ENCODE results near the gene COL4A1. TPM values are rescaled to one million over a fixed set of nuclear protein-coding genes. Genes with fewer than 3 reads are reported as not detected.
A peak's percentile ranks its signal among the peaks of the same experiment; 100 is the strongest.
"Not testable (repeated sequence)": the region's sequence is repeated elsewhere in the genome, so short reads cannot be mapped to it uniquely, and the experiment has no call there.

COL4A1 gene
- total RNA-seq, 1 experiment from 2014 or later: 0.10 TPM

DNA sequence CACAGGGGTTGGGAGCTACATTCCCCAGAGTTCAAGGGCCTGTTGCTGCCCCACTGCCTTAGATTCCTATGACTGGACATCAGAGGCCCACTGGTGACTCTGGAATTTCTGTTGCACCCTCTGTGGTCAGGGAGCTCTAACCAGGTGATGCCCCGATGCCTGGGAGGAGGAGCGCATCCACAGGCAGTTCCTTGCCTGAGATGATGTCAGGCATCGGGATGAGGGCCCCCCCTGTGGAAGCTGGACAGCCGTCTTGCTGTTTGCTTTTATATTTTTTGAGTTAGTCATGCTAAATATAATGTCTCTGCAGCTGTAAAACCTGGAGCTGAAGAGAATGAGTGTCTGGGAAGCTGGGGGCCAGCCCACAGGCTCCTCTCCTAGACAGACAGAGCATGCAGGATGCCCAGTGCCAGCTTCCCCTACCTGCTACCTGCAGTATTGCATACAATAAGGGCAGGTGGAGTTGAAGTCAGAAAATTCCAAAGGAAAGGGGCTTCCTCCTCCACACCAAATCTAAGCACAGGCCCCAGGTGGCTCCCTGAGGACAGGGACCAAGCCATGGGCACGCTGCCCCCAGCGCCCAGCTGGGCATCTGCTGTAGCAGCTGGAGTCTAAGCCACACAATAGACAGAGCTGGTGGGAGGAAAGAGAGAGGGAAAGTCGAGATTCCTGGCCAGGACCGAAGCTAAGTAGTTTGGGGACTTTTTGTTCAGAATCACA, 16.4 kb upstream of the COL4A1 start:
- DNase-seq (ENCODE audit: low spot score): no peak

DNA sequence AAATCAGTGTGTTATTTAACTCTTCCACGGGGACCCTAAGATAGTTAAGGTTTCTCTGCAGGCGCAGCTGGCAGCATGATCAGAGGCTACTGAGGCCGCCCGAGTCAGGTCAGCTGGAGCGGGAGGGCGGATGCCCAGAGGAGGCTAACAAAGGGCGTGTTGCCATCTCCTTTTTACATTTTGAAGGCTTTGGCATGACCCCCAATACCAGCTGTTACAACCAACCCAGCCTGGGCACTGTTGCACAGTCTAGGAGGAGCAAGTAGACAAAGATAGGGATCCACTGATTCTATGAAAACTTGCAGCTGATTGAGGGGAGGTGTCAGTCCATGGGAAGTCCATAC, 15.8 kb upstream of the COL4A1 start:
- DNase-seq (ENCODE audit: low spot score): no peak

DNA sequence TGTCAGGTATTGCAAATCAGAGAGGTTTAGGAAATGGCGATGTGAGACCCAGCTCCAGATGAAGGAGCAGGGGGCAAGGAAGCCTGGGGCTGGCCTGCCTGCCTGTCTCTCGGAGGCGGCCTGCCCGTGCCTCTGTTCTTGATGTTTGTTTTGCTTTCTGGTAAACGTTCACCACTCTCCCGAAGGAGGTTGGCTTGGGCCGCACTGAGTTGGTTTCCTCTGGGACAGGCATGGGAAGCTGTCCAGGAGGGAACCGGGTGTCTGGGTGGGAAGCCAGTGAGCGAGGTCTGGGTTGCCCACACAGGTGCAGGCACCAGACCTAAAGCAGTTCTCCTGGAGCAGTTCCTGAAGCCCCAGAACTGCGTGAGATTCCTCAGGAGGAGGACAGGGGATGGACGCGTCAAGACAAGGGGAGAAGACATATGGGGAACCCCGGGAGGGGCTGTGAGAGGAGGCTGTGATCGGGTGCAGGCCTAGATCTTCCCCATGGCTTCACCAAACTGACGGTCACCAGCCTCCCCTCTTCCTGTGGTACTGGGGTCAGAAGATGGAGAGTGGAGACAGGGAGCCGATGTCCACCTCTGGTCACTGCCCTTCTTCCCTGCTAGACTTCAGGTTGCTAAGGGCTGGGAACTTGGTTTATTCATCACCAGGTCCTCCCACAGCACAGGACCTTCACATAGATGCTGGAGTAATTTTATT, 15.3 kb upstream of the COL4A1 start:
- no peak for DNase-seq (ENCODE audit: low spot score)

DNA sequence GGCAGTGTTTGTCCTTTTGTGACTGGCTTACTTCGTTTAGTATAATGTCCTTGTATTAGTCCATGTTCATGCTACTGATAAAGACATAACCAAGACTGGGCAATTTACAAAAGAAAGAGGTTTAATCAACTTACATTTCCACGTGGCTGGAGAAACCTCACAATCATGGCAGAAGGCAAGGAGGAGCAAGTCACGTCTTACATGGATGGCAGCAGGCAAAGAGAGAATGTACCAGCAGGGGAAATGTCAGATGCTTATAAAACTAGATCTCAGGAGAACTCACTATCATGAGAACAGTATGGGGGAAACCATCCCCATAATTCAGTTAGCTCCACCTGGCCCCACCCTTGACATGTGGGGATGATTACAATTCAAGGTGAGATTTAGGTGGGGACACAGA, 14.6 kb upstream of the COL4A1 start:
- DNase-seq (ENCODE audit: low spot score): not testable (repeated sequence)

DNA sequence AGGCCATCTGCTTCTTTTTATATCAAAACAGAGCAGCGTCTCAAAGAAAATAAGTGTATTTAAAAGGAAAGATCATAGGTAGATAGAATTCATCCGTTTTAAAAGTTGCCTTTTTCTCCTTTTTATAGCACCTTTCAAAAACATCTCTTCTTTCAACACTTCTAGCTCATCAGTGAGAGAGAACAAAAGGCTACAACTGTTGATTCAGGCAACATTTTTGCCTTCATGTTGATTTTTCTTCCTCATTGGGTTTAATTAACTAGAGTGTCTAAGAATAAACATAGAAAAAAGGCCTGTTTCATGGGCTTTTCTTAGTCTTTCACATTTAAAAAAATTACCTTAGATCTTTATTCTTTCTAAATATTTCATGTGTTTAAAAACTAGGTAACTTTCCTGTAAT, 13.7 kb upstream of the COL4A1 start:
- DNase-seq (ENCODE audit: low spot score): no peak

DNA sequence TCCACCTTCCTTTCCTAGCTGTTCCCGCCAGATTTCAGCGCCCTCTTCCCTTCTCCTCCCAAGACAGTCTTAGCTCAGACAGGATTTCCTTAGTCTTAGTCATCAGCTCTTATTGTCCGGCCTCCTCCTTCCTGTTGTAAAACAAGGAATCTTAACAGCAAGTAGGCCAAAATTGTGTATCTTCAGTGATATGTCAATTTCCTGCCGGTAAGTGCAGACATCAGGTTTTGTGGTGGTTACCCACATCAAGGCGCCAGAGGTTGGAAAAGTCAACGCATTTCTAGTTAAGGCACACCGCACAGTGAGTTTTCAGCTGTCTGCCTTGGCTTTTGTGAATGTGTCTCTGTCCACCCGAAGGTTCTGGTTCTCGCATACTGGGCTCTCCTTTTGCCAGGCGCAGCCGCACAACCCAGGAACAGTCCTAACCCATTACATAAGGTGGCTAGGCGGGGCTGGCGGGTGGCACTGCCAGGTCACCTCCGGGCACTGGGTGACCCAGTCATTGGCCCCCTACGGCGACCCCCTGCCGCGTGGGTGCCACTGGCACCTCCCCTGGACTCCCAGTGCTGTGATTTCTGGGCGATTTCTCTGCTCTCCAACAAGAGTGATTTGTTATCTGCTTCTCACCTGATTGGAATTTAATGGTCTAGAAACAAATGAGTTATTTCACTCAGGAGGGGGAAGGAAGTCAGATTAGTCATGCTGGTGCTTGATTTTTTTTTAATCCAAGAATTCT, 13.0 kb upstream of the COL4A1 start:
- DNase-seq (ENCODE audit: low spot score): peak; percentile 61

DNA sequence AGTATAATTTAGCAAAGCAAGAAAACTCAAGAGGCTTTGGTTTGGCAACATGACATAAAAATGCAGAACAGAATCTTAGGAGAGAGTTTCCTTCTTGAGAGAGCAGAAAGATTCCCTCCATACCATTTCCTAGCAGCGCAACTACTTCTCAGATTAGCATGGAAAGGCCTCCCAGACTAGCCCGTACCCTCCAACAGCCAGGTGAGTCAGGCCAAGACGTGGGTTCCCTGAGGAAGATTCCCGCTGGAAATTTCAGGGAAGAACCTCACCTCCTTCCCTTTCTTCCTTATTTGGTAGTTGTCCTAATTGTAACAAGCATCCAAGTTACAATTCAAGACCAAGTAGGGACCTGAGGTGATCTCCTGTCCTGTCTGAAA, 12.4 kb upstream of the COL4A1 start:
- DNase-seq (ENCODE audit: low spot score): no peak

DNA sequence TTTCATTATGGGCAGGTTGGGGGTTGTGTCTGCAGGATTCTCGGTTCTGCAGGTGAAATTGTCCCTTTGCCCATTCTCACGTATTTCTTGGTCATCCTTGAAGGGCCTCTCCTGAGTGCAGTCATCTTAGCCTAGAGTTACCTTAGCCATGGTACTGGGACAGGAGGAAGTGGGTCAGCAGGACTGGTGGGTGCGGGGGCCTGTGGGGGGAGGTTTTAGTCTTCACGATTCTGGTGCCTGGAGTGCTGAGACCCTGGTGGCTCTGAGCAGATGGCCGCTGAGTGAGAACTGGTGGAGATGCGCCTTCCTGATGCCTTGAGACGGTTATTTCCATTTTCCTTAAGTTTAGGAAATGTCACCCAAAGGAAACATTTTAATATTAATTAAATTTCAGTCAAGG, 12.0 kb upstream of the COL4A1 start:
- no peak for DNase-seq (ENCODE audit: low spot score)

DNA sequence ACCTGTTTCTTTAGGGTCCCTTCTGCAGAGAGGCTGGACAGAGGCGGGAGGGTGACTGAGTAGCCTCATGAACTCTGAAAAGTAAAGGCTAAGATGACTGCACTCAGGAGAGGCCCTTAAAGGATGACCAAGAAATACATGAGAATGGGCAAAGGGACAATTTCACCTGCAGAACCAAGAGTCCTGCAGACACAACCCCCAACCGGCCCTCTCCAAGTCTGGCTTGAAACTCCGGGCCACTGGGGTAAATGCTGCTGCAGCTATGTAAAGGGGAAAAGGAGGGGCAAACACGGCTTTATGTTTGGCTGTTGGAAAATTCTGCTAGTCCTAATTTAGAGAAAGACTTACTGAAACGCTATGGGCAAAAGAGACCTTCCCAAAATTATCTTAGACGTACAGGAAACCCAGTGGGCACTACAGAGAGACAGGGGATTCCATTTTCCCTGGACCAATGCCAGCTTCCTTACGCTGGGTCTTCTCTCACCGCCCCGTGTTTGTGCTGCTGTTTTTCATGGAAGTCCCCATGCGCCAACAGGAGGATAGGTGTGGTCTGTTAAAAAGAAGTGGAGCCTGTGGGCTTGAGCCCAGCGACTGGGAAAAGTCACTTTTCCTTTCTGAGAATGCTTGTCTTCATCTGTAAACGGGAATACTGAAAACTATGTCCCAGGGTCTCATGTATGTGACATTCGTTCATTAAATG, 10.7 kb upstream of the COL4A1 start:
- DNase-seq (ENCODE audit: low spot score): no peak

DNA sequence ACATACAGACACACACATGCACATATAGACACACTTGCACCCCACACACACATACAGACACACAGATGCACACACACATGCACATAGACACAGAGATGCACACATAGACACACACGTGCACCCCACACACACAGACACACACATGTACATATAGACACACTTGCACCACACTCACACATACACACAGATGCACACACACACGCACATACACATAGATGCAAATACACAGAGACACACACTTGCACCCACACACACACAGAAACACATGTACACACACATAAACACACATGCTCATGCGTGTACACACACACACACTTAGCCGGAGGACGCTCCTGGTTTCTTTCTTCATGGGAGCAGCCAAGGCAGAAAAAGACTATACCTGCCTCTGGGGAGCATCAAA, 10.1 kb upstream of the COL4A1 start:
- no peak for DNase-seq (ENCODE audit: low spot score)

DNA sequence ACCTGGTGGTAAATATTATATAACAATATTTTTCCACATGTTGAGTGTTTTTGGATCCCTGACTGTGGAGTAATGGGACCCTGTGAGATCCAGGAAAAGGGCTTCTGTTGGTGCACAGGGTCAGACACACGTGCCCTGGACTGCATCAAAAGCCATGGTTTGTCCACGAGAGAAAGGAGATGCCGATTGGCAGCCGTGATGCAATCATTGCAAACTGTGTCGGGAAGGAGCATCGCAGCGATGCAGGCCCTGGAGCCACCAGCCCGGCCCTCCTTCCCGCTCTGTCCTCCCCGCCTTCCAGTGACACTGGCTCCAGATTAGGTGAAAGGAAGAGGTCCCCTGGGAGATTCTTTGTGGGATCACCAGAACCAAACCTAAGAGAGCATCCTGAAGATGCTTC, 9.2 kb upstream of the COL4A1 start:
- no peak for DNase-seq (ENCODE audit: low spot score)

DNA sequence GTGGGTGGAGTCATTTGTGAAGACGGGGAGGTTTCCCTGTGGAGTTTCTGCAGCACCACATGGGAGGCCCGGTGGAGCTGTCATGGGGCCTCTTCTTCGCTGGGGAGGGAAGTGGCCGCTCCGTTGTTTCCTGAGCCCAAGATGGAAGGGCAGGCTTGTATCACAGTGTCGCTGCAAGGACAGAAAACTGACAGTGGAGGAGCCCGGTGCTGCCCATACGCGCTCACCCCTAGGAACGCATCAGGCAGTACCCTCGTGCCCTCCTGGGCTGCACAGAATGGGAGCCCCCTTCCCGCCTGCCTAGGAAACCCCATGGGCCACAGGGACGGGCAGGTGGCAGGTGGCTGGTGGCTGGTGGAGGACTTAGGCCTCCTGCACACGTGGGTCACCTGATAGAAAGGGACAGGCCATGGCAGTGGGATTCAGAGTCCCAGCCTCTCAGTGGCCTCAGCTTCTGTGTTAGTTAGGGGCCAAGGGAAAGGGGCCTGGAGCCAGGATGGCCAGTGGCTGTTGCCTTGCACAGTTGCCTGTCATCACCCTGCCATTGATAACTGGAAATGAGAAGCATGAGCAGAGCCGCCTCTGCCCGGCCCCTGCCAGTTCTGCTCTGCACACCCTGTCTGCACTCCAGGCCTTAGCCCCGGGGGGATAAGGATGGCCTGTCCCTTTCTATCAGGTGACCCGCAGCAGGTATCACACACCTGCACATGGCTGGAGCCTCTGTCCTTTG, 7.7 kb upstream of the COL4A1 start:
- no peak for DNase-seq (ENCODE audit: low spot score)

DNA sequence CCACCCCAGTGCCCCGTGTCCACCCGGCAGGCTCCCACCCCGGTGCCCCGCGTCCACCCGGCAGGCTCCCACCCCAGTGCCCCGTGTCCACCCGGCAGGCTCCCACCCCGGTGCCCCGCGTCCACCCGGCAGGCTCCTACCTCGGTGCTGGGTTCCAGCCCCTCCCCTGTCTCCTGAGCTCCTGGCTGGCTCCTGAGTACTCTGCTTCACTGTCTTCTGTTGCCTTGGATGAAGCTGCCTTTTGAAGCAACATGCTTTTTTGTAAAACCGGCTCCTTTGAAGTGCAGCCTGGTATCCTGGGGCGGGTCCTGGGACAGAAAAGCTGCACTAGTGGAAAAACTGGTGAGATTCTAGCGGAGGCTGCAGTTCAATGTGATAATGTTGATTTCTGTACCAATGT, 6.8 kb upstream of the COL4A1 start:
- DNase-seq (ENCODE audit: low spot score): not testable (repeated sequence)

DNA sequence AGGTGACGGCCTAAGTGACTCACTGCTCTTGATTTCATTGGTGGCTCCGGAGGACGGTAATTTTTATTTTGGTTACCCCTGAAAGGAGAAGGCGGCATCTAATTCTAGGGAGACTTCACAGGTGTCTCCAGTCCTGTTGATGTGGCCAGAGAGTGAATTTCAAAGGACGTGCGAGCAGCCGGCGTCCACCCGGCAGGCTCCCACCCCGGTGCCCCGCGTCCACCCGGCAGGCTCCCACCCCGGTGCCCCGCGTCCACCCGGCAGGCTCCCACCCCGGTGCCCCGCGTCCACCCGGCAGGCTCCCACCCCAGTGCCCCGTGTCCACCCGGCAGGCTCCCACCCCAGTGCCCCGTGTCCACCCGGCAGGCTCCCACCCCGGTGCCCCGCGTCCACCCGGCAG, 6.3 kb upstream of the COL4A1 start:
- DNase-seq (ENCODE audit: low spot score): not testable (repeated sequence)

DNA sequence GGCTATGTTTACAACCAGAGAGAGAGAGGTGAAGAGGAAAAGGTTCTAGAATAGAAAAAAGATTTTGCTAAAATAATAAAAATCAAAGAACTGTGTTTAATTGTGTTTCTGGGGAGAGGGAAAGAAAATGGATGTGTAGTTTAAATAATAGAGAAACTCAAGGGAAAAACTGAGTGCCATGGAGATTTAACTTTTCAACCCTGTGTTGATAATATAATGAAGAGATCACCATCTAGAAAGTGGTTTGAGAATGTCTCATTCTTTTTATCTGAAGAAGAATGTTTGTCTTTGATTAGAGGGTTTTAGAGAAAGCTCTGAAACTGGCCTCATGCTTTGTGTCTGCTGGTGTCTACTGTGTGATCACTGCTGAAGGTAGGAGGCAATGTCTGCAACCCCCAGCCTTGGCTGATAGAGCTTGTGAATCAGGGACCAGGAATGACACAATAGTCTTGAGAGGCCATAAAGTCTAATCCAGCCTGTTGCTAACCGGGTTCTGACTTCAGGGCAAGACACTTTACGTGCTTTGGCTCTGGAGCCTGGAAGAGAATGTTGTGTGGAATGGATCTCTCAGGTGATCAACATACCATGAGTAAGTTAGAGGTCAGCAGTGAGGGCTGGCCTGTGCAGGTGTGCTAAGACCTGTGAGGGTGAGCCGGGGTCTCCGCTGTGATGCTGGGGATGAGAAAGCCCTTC, 5.5 kb upstream of the COL4A1 start:
- DNase-seq (ENCODE audit: low spot score): no peak

DNA sequence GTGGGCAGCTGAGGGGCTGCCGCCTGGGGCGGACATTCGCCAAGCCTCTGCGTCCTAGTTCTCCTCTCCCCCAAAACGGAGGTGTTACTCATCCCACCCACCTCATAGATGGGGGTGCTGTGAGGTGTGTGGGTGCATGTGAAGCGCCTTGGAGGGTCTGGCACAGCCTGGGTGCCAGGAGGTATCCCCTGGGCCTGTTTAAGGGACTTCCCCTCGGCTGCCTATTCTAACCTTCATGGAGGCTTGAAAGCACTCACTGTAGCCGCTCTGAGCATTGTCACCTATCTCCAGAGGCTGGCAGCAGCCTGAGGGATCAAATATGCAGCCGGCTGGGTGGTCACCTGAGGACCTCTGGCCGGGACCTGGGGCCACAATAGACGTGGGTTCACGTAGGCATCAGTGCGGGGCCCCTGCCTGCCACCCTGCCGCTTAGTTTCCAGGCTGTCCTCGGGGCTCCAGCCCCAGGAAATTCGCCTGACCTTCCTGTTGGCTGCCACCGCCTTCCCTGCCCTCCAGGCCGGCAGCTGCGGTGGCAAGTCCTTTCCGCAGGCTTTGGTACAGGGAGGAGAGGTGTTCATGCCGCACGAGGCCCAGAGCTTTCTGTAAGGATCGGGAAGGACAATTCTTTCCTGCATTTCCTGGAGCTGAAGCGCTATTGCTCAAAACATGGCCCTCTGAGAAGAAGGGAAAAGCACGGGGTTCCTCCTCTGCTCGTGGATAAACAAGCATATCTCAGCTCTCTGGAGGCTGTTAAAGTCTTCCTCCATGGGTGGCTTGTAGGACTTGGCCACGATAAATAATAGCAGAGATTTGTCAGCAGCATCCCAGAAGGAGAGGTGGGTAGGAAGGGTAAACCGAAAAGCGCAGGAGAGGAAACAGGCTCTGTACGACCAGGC, 4.7 kb upstream of the COL4A1 start:
- no peak for DNase-seq (ENCODE audit: low spot score)

DNA sequence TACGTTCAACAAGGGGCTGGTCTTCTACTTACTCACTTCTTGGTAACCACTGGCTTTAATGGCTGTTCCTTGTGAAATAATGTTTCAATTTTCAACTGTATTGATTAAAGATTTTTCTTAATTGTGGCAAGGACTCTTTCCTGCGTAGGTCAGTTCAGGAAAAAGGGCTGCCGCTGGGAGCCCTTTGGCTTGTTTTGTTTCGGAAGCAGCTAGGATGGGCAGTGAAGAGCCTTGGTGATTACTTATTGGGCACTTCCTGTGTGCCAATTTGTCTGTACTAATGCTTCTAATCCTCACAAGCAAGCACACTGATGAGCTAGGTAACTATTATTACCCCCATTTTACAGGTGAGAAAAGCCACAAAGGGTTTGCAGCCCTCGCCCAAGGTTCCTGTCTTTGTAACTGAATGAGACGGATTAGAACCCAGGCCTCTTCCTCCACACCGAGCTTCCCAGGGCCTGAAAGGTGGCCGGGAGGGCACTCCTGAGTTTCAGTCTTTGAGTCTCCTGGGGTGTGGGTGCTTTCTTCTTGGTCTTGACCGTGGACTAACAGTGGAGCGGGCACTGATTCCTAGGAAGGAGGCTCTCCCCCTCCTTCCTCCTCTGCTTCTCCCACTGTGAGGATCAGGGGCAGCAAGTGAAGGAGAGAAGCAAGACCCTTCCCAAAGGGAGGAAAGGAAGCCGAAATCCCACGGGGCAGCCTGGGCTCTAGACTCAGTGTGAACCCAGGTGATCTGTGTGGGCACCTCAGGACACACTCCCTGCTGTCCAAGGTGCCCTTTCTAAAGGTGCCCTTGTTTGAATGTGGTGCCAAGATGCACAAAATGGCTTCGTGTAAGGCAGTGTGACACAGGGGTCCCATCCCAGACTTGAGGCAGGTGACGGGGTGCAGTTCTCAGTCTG, 3.8 kb upstream of the COL4A1 start:
- DNase-seq (ENCODE audit: low spot score): no peak

DNA sequence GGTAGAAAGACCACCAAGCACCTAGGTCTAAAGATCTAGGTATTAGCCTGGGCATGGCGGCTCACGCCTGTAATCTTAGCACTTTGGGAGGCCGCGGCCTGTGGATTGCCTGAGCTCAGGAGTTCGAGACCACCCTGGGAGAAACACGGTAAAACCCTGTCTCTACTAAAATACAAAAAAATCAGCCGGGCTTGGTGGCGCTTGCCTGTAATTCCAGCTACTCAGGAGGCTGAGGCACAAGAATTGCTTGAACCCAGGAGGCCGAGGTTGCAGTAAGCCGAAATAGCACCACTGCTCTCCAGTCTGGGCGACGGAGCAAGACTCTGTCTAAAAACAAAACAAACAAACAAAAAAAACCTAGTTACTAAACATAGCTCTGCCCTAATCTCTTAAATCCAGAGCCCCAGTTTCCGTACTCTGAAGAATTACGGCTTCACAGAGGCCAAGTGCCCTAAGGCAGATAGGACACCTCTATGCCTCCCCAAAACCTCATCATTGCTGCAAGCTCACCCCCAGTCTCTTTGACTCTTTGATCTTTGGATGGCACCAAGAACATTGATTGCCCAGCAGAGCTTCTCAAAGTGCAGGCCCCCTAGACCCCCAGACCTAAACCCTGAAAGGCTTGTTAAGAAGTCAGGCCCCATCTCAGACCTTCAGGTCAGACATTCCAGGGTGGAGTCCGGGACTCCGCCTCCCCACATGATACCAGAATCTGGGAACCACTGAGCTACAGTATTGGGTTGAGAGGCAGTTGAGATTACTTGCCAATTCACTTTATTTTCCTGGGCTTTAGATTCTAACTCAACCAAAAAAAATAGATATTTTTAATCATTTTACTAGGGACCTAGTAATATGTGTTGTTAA, 2.9 kb upstream of the COL4A1 start:
- DNase-seq (ENCODE audit: low spot score): no peak
